Measurements from ENCODE around the gene GLI3.

The GLI3 gene

GRCh38 chr7:41911792-41912191 is 325.2 kb downstream of the GLI3 start:
- DNase-seq: no peak

Data from NCI-H524 treated with DMSO at 0.1 percent for 48 hours (cell line).